ENCODE measurements around the gene ZNF410.

DNA sequence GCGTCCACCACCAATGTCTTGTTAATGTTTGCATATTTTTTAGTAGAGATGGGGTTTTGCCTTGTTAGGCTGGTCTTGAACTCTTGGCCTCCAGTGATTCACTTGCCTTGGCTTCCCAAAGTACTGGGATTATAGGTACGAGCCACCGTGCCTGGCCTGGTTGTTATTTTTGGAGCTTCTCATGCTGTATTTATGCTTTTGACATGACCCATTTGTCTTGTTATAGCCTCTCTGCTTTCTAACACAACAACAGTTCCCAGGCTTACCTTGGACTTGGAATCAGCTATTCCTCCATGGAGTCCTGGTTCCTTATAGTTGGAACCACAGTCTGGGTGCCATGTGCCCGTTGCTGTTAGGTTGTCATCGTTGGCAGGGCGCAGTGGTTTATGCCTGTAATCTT is 29.7 kb downstream of the ZNF410 start:
- TF ChIP-seq SUZ12 (IDR thresholded peaks at IDR 0.05; ENCODE audit: extremely low read depth, insufficient read depth, insufficient read length) (no peak), ZNF274 (IDR thresholded peaks at IDR 0.05; ENCODE audit: low read depth, low read length) (no peak)
